ENCODE measurements around the gene MRPS18A.
A peak's percentile ranks its signal among the peaks of the same experiment; 100 is the strongest.
"Not testable (repeated sequence)": the region's sequence is repeated elsewhere in the genome, so short reads cannot be mapped to it uniquely, and the experiment has no call there.

Gene MRPS18A

DNA sequence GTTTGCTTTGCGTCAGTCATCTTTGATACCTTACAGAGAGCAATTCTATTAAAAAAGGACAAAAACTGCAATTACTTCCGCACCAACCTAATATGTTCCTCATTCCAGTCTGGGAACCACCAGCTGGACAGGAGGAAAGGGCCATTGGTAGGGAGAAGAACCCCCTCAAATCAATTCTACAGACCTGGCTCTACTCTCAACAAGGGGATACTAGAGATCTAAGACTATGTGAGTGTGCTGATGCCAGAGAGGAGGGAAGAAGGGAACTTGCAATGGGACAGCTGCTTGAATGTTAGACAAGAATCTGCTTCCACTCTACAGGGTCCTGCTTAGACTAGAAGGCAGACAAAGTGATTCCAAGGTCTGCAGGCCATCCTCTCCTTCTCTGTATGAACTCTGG, 13.3 kb downstream of the MRPS18A start:
- no peak overlapping the region for H3K4me3 ChIP-seq (ENCODE audit: low read depth, low read length)
- no peak for DNase-seq (ENCODE audit: low read depth)

- no peak overlapping the region for H3K4me3 ChIP-seq (ENCODE audit: low read depth, low read length)
- no peak for DNase-seq (ENCODE audit: low read depth)
These were observed 14.0 kb downstream of the MRPS18A start for GRCh38 chr6:43673444-43674084.

- H3K4me3 ChIP-seq (ENCODE audit: low read depth, low read length): no peak overlapping the region
- DNase-seq (ENCODE audit: low read depth): no peak
These were observed 15.5 kb downstream of the MRPS18A start for GRCh38 chr6:43671801-43672690.

GRCh38 chr6:43671011-43671800, 16.4 kb downstream of the MRPS18A start:
- H3K4me3 ChIP-seq (ENCODE audit: low read depth, low read length): no peak overlapping the region
- DNase-seq (ENCODE audit: low read depth): no peak

DNA sequence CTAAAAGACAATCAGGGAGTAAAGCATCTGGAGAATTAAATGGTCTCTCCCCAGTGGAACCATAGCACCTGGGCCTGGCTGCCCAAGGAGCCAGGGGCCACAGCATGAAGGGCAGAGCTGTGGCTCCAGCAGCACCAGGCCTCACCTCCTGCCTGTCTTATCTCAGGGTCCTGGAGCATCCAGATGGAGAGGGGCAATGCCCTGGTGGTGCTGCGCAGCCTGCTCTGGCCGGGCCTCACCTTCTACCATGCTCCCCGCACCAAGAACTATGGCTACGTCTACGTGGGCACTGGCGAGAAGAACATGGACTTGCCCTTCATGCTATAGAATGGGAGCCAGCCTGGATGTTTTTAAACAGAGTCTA, 17.0 kb downstream of the MRPS18A start:
- H3K4me3 ChIP-seq (ENCODE audit: low read depth, low read length): no peak overlapping the region
- no peak for DNase-seq (ENCODE audit: low read depth)

DNA sequence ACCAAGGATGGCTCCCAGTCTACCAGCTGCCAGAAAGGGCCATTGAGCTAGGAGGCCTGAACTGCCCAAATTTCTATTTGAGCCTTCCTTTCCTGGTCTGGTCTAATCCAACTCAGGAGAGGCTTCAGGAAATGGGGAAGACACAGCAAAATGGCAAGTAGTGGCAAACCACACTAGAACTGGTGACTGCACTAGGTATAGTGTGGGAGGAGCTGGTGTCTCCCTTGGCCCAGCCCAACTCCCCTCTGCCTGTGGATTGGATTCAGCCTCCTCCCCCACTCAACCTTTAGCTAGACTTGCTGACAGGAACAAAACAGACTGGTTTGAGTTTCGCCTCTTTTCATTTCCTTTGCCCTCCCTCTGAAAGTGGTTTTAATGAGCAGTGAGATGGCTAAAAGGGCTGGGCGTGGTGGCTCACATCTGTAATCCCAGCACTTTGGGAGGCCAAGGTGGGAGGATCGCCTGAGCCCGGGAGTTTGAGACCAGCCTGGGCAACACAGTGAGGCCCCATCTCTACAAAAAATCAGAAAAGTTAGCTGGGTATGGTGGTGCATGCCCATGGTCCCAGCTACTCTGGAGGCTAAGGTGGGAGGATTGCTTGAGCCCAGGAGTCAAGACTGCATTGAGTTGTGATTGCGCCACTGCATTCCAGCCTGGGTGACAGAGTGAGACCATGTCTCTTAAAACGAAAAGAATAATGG, 17.5 kb downstream of the MRPS18A start:
- H3K4me3 ChIP-seq (ENCODE audit: low read depth, low read length): no peak overlapping the region
- DNase-seq (ENCODE audit: low read depth): no peak

DNA sequence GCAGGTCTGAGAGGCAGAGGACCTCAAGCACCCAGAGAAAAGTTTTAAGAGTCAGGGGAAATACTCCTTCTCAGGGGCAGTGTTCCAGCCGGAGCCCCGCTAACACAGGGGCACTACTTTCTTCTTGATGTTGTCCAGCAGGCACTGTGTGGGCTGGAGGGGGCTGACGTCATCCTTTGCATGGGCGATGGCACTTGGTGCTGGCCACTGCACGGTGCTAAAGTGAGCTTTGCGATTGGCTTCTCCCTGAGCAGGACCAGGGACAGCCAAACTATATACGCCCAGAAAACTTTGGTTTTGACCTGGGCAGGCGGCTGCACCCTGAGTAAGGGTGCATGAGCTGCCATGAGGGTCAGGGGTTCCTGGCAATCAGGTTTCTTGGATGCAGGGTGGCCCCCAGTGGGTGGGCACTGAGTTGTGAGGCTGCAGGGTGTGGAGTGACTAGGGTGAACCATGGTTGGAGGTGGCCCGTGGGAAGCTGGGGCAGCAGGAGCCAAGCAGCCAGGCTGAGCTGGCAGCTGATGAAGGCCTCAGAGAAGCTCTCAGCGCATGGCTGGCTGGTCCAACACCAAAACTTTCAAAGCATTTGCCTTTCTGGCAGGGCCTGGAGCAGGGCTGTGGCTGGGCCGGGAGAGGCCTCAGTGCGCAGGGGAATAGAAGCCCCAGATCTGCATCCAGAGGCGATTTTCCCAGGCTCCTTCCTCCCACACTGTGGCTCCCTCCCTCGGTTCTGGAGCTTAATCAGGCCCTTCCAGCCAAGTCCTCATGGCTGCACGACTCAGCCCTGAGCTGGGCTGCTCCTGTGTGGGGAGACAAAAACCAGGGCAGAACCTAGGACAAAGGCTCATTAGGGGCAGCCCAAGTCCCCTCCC, 18.3 kb downstream of the MRPS18A start:
- no peak overlapping the region for H3K4me3 ChIP-seq (ENCODE audit: low read depth, low read length)

GRCh38 chr6:43668151-43669028, 19.2 kb downstream of the MRPS18A start:
- DNase-seq (ENCODE audit: low read depth): peak; percentile 18
- H3K4me3 ChIP-seq (ENCODE audit: low read depth, low read length): no peak overlapping the region

More for the DNA sequence above, 18.3 kb downstream of the MRPS18A start:
- peak; percentile 42 for DNase-seq (ENCODE audit: low read depth)

- DNase-seq (ENCODE audit: low read depth): peak; percentile 21
- no peak overlapping the region for H3K4me3 ChIP-seq (ENCODE audit: low read depth, low read length)
These were observed 20.1 kb downstream of the MRPS18A start for GRCh38 chr6:43667245-43668150.

DNA sequence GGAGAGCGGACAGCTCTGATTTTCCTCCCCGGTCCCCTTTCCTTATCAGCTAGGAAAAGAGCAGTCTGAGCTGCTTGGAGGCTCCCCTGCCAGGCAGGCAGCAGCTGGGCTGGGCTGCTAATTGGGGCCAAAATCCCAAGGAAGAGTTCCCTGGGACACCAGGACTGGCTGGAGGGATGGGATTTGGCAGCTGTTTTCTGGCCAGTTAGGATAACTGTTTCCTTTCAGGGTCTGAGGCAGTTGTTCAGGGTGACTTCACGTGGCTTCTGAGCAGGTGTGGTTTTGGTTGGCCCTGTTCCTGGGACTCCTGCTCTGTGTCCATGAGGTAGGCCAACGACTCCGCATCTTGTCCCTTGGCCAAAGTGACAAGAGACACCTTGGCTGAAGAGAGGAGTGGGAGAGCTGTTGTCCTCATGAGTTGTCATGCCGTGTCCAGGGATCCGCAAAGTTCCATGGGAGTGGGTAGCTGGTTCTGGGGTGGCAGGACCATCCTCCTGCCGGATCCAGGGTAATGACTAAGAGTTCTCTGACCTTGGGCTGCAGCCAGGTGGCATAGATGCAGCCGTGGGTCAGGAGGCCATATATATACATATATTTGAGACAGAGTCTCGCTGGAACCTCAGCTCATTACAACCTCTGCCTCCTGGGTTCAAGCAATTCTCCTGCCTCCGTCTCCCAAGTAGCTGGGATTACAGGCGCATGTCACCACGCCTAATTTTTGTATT, 21.2 kb downstream of the MRPS18A start:
- H3K4me3 ChIP-seq (ENCODE audit: low read depth, low read length): no peak overlapping the region
- DNase-seq (ENCODE audit: low read depth): no peak

- H3K4me3 ChIP-seq (ENCODE audit: low read depth, low read length): no peak overlapping the region
These were observed 22.2 kb downstream of the MRPS18A start for GRCh38 chr6:43665376-43665775.

GRCh38 chr6:43662948-43663347, 24.6 kb downstream of the MRPS18A start:
- DNase-seq (ENCODE audit: low read depth); H3K4me3 ChIP-seq (ENCODE audit: low read depth, low read length): not testable (repeated sequence)

More at GRCh38 chr6:43665376-43665775, 22.2 kb downstream of the MRPS18A start:
- DNase-seq (ENCODE audit: low read depth): no peak

DNA sequence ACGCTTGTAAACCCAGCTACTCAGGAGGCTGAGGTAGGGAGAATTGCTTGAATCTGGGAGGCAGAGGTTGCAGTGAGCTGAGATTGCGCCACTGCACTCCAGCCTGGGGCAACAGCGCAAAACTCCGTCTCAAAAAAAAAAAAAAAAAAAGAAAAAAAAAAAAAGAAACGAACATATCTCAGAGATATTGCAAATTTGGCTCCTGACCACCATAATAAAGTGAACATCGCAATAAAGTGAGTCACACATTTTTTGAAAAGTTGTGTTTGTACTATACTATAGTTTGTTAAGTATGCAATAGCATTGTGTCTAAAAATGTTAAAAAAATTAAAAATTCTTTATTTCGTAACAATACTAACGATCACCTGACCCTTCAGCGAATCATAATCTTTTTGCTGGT, 29.4 kb downstream of the MRPS18A start:
- no peak for DNase-seq (ENCODE audit: low read depth)
- no peak overlapping the region for H3K4me3 ChIP-seq (ENCODE audit: low read depth, low read length)

- DNase-seq (ENCODE audit: low read depth): no peak
- no peak overlapping the region for H3K4me3 ChIP-seq (ENCODE audit: low read depth, low read length)
These were observed 30.3 kb downstream of the MRPS18A start for GRCh38 chr6:43657221-43657802.

GRCh38 chr6:43652822-43653221, 34.8 kb downstream of the MRPS18A start:
- DNase-seq (ENCODE audit: low read depth); H3K4me3 ChIP-seq (ENCODE audit: low read depth, low read length): not testable (repeated sequence)

DNA sequence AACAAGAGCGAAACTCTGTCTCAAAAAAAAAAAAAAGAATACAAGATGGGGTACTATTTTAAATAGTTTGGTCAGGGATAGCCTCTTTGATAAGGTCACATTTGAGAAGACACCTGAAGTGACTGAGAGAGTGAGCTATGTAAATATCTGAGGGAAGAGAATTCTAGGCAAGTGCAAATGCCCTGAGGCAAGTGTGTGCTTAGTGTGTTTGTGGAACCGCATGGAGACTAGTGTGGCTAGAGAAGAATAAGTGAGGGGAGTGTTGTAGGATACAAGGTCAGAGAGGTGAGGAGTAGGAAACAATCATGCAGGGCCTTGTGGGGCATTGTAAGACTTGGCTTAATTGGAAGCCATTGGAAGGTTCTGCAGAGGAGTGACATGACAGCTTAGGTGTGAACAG, 39.3 kb downstream of the MRPS18A start:
- no peak overlapping the region for H3K4me3 ChIP-seq (ENCODE audit: low read depth, low read length)
- no peak for DNase-seq (ENCODE audit: low read depth)
